SK-N-SH (cell line): ENCODE measurements around the gene RRP15. TPM values are rescaled to one million over a fixed set of nuclear protein-coding genes. Genes with fewer than 3 reads are reported as not detected.

Source experiments
- CTCF ChIA-PET: fragments of 300-600, 350-600 bp; formaldehyde crosslinking; extraction: SDS; loops from one replicate; lab custom pipeline; 2021; lab: Yijun Ruan, JAX
- POLR2A ChIA-PET: fragments of 350-600 bp; sonication (Branson Sonifier 250); formaldehyde crosslinking; extraction: SDS; loops from one replicate; lab custom pipeline; 2020; ENCODE audit warnings: antibody characterized with exemption, inconsistent platforms; lab: Yijun Ruan, JAX
- DNase-seq: peaks from one replicate; pipeline ENCODE4 v3.0.0; 2012
- H2AFZ ChIP-seq: fragments of 200-600 bp; sonication (generic); 2 replicates; pipeline ENCODE4 v1.8.1; 2016; ENCODE audit warnings: antibody characterized with exemption, mild to moderate bottlenecking, low read depth
- H3F3A ChIP-seq: fragments of 200-600 bp; sonication (generic); replicated peaks from 2 replicates; pipeline ENCODE3; 2016; ENCODE audit warnings: antibody characterized with exemption, mild to moderate bottlenecking; ENCODE audit not compliant: insufficient read depth
- H3K27ac ChIP-seq, 2 experiments: fragments of 200-500 bp in 1 of 2; fragments of 200-600 bp in 1 of 2; sonication (Bioruptor generic) in 1 of 2; sonication (generic), shearing (Covaris generic) in 1 of 2; 2 replicates each; pipeline versions ENCODE4 v1.5.1 to v1.6.1; 2014 to 2016; ENCODE audit warnings: low read depth in 2 of 2, inconsistent platforms in 1 of 2, low read length in 1 of 2, mild to moderate bottlenecking in 1 of 2, mixed read lengths in 1 of 2
- H3K27me3 ChIP-seq: fragments of 200-600 bp; sonication (generic), shearing (Covaris generic); 2 replicates; pipeline ENCODE4 v1.6.1; 2016; ENCODE audit warnings: mixed run types; ENCODE audit not compliant: insufficient read depth
- H3K36me3 ChIP-seq, 2 experiments: fragments of 200-500 bp in 1 of 2; fragments of 200-600 bp in 1 of 2; sonication (Bioruptor generic) in 1 of 2; sonication (generic) in 1 of 2; replicated peaks in 1 of 2; 2 replicates each; pipeline versions ENCODE3 to v1.5.1; 2014 to 2016; ENCODE audit warnings: low read length in 1 of 2, mild to moderate bottlenecking in 1 of 2; ENCODE audit not compliant: insufficient read depth in 2 of 2, control insufficient read depth in 1 of 2
- H3K4me1 ChIP-seq, 2 experiments: fragments of 200-500 bp in 1 of 2; fragments of 200-600 bp in 1 of 2; sonication (Bioruptor generic) in 1 of 2; sonication (generic), shearing (Covaris generic) in 1 of 2; 2 replicates each; pipeline versions ENCODE4 v1.5.1 to v1.6.1; 2014 to 2016; ENCODE audit warnings: low read depth in 1 of 2, low read length in 1 of 2, mixed run types in 1 of 2; ENCODE audit not compliant: insufficient read depth in 2 of 2, control insufficient read depth in 1 of 2
- H3K4me2 ChIP-seq: fragments of 200-600 bp; sonication (generic), shearing (Covaris generic); 2 replicates; pipeline ENCODE4 v1.6.1; 2017; ENCODE audit warnings: mixed run types
- H3K4me3 ChIP-seq, 2 experiments: fragments of 200-500 bp in 1 of 2; fragments of 200-600 bp in 1 of 2; sonication (Bioruptor generic) in 1 of 2; sonication (generic), shearing (Covaris generic) in 1 of 2; 2 replicates each; pipeline versions ENCODE4 v1.5.1 to v1.8.1; 2014 to 2016; ENCODE audit warnings: low read depth in 2 of 2, inconsistent platforms in 1 of 2, low read length in 1 of 2, mild to moderate bottlenecking in 1 of 2, mixed read lengths in 1 of 2, moderate library complexity in 1 of 2
- H3K79me2 ChIP-seq: fragments of 200-600 bp; sonication (generic); 2 replicates; pipeline ENCODE4 v1.8.1; 2017; ENCODE audit warnings: mild to moderate bottlenecking; ENCODE audit not compliant: insufficient read depth
- H3K9ac ChIP-seq: fragments of 200-600 bp; sonication (generic); 2 replicates; pipeline ENCODE4 v1.6.1; 2017; ENCODE audit warnings: mixed run types
- H3K9me2 ChIP-seq: fragments of 200-600 bp; sonication (generic); 2 replicates; pipeline ENCODE4 v1.6.1; 2017; ENCODE audit warnings: mixed run types
- H3K9me3 ChIP-seq: fragments of 200-600 bp; sonication (generic); 2 replicates; pipeline ENCODE4 v1.6.1; 2017; ENCODE audit warnings: mixed run types, mild to moderate bottlenecking, moderate library complexity
- H4K20me1 ChIP-seq: fragments of 200-600 bp; sonication (generic); 2 replicates; pipeline ENCODE4 v1.6.1; 2017; ENCODE audit warnings: mild to moderate bottlenecking, mixed run types; ENCODE audit not compliant: insufficient read depth
- CHD2 ChIP-seq: fragments of 150-350 bp; IDR thresholded peaks from 2 replicates; pipeline ENCODE4 v1.6.1; 2018; ENCODE audit warnings: low read length; ENCODE audit not compliant: partially characterized antibody
- ELF1 ChIP-seq: IDR thresholded peaks from 2 replicates; pipeline ENCODE4 v1.4.0; 2012
- EP300 ChIP-seq, 2 experiments: IDR thresholded peaks; 2 replicates each; pipeline versions ENCODE4 v1.4.0 to v1.6.1; 2012; ENCODE audit warnings: borderline replicate concordance in 1 of 2, low read depth in 1 of 2, low read length in 1 of 2
- EZH2phosphoT487 ChIP-seq: fragments of 200-600 bp; sonication (generic); IDR thresholded peaks from 2 replicates; pipeline ENCODE4 v1.6.1; 2017; ENCODE audit warnings: low read depth, mixed run types, mild to moderate bottlenecking, antibody characterized with exemption, moderate library complexity, borderline replicate concordance
- FOXJ3 ChIP-seq: sonication (generic); formaldehyde crosslinking; IDR thresholded peaks from 2 replicates; pipeline ENCODE4 v1.5.1; 2020; ENCODE audit warnings: mild to moderate bottlenecking, missing genetic modification reagents
- GABPA ChIP-seq: IDR thresholded peaks from 2 replicates; pipeline ENCODE4 v1.4.0; 2012; ENCODE audit warnings: low read depth, mild to moderate bottlenecking
- JUND ChIP-seq: IDR thresholded peaks from 2 replicates; pipeline ENCODE4 v1.4.0; 2012
- MAX ChIP-seq: IDR thresholded peaks from 2 replicates; pipeline ENCODE4 v1.4.0; 2012; ENCODE audit warnings: low read depth
- MEF2A ChIP-seq: IDR thresholded peaks from 2 replicates; pipeline ENCODE4 v1.4.0; 2012; ENCODE audit warnings: low read depth, borderline replicate concordance
- NFIC ChIP-seq: IDR thresholded peaks from 2 replicates; pipeline ENCODE4 v1.4.0; 2012; ENCODE audit warnings: borderline replicate concordance
- NRF1 ChIP-seq: IDR thresholded peaks from 2 replicates; pipeline ENCODE4 v1.6.1; 2012; ENCODE audit warnings: low read depth, mild to moderate bottlenecking, low read length
- POLR2AphosphoS5 ChIP-seq: IDR thresholded peaks from 2 replicates; pipeline ENCODE4 v1.6.1; 2012; ENCODE audit warnings: low read depth, low read length
- RCOR1 ChIP-seq: fragments of 150-350 bp; IDR thresholded peaks from 2 replicates; pipeline ENCODE4 v1.6.1; 2017; ENCODE audit warnings: antibody characterized with exemption, low read length
- RFX5 ChIP-seq: IDR thresholded peaks from 2 replicates; pipeline ENCODE4 v1.6.1; 2012; ENCODE audit warnings: mild to moderate bottlenecking, improper control_type of control experiment, low read length
- SIN3A ChIP-seq: IDR thresholded peaks from 2 replicates; pipeline ENCODE4 v1.6.1; 2012; ENCODE audit warnings: low read depth, mild to moderate bottlenecking, low read length, moderate library complexity, borderline replicate concordance
- SMC3 ChIP-seq: IDR thresholded peaks from 2 replicates; pipeline ENCODE4 v1.6.1; 2012; ENCODE audit warnings: low read depth, low read length, improper control_type of control experiment
- TCF12 ChIP-seq: IDR thresholded peaks from 2 replicates; pipeline ENCODE4 v1.4.0; 2012
- TEAD4 ChIP-seq: IDR thresholded peaks from 2 replicates; pipeline ENCODE4 v1.4.0; 2012; ENCODE audit warnings: mild to moderate bottlenecking, borderline replicate concordance; ENCODE audit not compliant: insufficient read depth
- YY1 ChIP-seq: IDR thresholded peaks from 2 replicates; pipeline ENCODE4 v1.4.0; 2012; ENCODE audit warnings: low read depth, mild to moderate bottlenecking
- WGBS: methylation state at CpG from one replicate; pipeline ENCODE4 v1.1.6; 2017; ENCODE audit warnings: low lambda C conversion rate; 5-methylcytosine and 5-hydroxymethylcytosine counted together
- polyA plus RNA-seq, 3 experiments: library from polyadenylated mRNA; depleted of rRNA; stranded (reverse); fragments of >200 nt; gene quantifications; 2 replicates each; pipeline ENCODE4 v1.2.3, GENCODE V29; 2012
- TF ChIP-seq, protein P1 (sequence below): fragments of 150-350 bp; IDR thresholded peaks from 2 replicates; pipeline ENCODE4 v1.6.1; 2017; ENCODE audit warnings: antibody characterized with exemption, low read length, low read depth, borderline replicate concordance
- TF ChIP-seq, protein P2 (sequence below): IDR thresholded peaks from 2 replicates; pipeline ENCODE4 v1.6.1; 2012; ENCODE audit warnings: mild to moderate bottlenecking, low read depth, low read length, moderate library complexity
- TF ChIP-seq, protein P3 (sequence below): fragments of 150-350 bp; IDR thresholded peaks from 2 replicates; pipeline ENCODE4 v1.6.1; 2016; ENCODE audit warnings: mild to moderate bottlenecking, low read depth, low read length

The RRP15 gene
- polyA plus RNA-seq, 1 of the 3 experiments (the other 2 are of a cell fraction), result 2.1 TPM

DNA sequence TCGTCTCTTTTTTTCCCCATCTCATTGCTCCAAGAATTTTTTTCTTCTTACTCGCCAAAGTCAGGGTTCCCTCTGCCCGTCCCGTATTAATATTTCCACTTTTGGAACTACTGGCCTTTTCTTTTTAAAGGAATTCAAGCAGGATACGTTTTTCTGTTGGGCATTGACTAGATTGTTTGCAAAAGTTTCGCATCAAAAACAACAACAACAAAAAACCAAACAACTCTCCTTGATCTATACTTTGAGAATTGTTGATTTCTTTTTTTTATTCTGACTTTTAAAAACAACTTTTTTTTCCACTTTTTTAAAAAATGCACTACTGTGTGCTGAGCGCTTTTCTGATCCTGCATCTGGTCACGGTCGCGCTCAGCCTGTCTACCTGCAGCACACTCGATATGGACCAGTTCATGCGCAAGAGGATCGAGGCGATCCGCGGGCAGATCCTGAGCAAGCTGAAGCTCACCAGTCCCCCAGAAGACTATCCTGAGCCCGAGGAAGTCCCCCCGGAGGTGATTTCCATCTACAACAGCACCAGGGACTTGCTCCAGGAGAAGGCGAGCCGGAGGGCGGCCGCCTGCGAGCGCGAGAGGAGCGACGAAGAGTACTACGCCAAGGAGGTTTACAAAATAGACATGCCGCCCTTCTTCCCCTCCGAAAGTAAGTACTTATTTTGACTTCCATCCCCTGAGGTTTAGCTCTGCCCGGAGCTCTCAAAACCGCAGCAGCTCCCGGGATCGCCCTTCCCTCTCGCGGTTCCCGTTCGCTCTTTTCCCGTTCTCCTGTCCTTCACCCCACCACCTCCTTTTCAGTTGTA lies 61.5 kb downstream of the RRP15 start:
- Histone ChIP-seq H3K9ac (peak overlapping the region; percentile 61), H3K79me2 (no peaks in the 10 kb centered on the region), H3K9me2 (no peaks in the 10 kb centered on the region), H3F3A (peaks cover 5% of the 10 kb centered on the region), H3K27me3 (no peaks in the 10 kb centered on the region), H4K20me1 (no peaks in the 10 kb centered on the region), H3K27ac (no peak overlapping the region; a peak in 1 of 4 replicates), H3K4me1 (peaks cover 7 to 20% of the 10 kb centered on the region in 2 experiments; a peak in 2 of 4 replicates), H2AFZ (peak overlapping the region; percentile 75; the same call in 1 of the 2 replicates), H3K36me3 (peaks cover 0 to 6% of the 10 kb centered on the region in 2 experiments), H3K4me3 (peak overlapping the region; percentile 52 to 57), H3K4me2 (peak overlapping the region; percentile 73), H3K9me3 (no peaks in the 10 kb centered on the region)
- 79% methylated on average over 39 of the region's 39 CpGs for WGBS
- ChIA-PET CTCF (interaction anchor here (0.9 to 2.4 kb wide), 5 partner anchors 13 to 721 kb away, joined by 3 to 7 read pairs (median 3); no protein-coding TSS in a partner anchor), POLR2A (no interaction called here)
- DNase-seq, result no peak
- no peak for TF ChIP-seq YY1
- no peak for TF ChIP-seq NRF1
- no peak for TF ChIP-seq RCOR1
- TF ChIP-seq POLR2AphosphoS5, result no peak
- no peak for TF ChIP-seq TEAD4

DNA sequence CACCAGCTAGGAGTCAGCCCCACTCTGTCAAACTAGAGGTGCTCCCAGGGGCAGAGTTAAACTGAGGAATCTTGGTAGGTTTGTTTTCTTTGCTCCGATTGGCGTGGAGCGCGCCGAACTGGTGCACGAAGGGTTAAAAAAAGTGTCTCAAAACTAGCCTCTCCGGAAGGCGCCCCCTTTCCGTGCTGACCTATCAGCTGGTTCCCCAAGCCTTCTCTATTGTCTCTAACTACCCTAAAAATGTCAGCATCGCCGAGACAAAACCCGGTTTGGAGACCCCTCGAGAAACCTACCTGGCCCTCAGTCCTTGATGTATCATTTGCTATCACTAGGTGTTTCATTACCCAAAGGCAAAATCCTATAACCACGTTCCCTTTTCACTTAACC lies 62.2 kb downstream of the RRP15 start:
- ChIA-PET CTCF (interaction anchor here (0.6 to 2.4 kb wide), 5 partner anchors 8 to 720 kb away, joined by 3 to 7 read pairs (median 3); no protein-coding TSS in a partner anchor), POLR2A (no interaction called here)
- 84% methylated on average over 14 of the region's 14 CpGs for WGBS
- Histone ChIP-seq H3K9me3 (no peaks in the 10 kb centered on the region), H3K79me2 (no peaks in the 10 kb centered on the region), H3K9ac (peak overlapping the region; percentile 7; the same call in 1 of the 2 replicates), H3K36me3 (peaks cover 0 to 6% of the 10 kb centered on the region in 2 experiments), H3K9me2 (no peaks in the 10 kb centered on the region), H3K4me1 (peaks cover 7 to 22% of the 10 kb centered on the region in 2 experiments; a peak in 2 of 4 replicates), H3K4me2 (peak overlapping the region; percentile 73), H4K20me1 (no peaks in the 10 kb centered on the region), H2AFZ (no peak overlapping the region)
- DNase-seq, result no peak
- TF ChIP-seq GABPA (no peak), RFX5 (no peak), FOXJ3 (CRISPR knock-in tag) (no peak), RCOR1 (no peak), ELF1 (no peak), NFIC (no peak), TEAD4 (no peak), SMC3 (no peak), CHD2 (no peak), YY1 (no peak), MAX (no peak), JUND (no peak), EZH2phosphoT487 (no peak), MEF2A (no peak), SIN3A (no peak), EP300 (IDR thresholded peaks at IDR 0.05; ENCODE audit: borderline replicate concordance in 1 of 2, low read depth in 1 of 2, low read length in 1 of 2) (no peak), TCF12 (no peak)
- TF ChIP-seq, protein P1, sequence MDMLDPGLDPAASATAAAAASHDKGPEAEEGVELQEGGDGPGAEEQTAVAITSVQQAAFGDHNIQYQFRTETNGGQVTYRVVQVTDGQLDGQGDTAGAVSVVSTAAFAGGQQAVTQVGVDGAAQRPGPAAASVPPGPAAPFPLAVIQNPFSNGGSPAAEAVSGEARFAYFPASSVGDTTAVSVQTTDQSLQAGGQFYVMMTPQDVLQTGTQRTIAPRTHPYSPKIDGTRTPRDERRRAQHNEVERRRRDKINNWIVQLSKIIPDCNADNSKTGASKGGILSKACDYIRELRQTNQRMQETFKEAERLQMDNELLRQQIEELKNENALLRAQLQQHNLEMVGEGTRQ, result no peak
- TF ChIP-seq, protein P2, sequence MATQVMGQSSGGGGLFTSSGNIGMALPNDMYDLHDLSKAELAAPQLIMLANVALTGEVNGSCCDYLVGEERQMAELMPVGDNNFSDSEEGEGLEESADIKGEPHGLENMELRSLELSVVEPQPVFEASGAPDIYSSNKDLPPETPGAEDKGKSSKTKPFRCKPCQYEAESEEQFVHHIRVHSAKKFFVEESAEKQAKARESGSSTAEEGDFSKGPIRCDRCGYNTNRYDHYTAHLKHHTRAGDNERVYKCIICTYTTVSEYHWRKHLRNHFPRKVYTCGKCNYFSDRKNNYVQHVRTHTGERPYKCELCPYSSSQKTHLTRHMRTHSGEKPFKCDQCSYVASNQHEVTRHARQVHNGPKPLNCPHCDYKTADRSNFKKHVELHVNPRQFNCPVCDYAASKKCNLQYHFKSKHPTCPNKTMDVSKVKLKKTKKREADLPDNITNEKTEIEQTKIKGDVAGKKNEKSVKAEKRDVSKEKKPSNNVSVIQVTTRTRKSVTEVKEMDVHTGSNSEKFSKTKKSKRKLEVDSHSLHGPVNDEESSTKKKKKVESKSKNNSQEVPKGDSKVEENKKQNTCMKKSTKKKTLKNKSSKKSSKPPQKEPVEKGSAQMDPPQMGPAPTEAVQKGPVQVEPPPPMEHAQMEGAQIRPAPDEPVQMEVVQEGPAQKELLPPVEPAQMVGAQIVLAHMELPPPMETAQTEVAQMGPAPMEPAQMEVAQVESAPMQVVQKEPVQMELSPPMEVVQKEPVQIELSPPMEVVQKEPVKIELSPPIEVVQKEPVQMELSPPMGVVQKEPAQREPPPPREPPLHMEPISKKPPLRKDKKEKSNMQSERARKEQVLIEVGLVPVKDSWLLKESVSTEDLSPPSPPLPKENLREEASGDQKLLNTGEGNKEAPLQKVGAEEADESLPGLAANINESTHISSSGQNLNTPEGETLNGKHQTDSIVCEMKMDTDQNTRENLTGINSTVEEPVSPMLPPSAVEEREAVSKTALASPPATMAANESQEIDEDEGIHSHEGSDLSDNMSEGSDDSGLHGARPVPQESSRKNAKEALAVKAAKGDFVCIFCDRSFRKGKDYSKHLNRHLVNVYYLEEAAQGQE, result no peak
- TF ChIP-seq, protein P3, sequence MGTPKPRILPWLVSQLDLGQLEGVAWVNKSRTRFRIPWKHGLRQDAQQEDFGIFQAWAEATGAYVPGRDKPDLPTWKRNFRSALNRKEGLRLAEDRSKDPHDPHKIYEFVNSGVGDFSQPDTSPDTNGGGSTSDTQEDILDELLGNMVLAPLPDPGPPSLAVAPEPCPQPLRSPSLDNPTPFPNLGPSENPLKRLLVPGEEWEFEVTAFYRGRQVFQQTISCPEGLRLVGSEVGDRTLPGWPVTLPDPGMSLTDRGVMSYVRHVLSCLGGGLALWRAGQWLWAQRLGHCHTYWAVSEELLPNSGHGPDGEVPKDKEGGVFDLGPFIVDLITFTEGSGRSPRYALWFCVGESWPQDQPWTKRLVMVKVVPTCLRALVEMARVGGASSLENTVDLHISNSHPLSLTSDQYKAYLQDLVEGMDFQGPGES, result no peak
- TF ChIP-seq, all 33 proteins: peak for 0
- H3K4me3 ChIP-seq, result peak overlapping the region; percentile 36 to 52; a peak in 3 of 4 replicates
- H3F3A ChIP-seq, result peaks cover 5% of the 10 kb centered on the region
- H3K27me3 ChIP-seq, result no peaks in the 10 kb centered on the region
- H3K27ac ChIP-seq, result peak overlapping the region; percentile 13 to 60; a peak in 2 of 4 replicates
